HepG2 (cell line): ENCODE results near the gene KANSL1L.

Experiments used
- CTCF ChIP-seq: sonication (generic); formaldehyde crosslinking; IDR thresholded peaks from 2 replicates; pipeline ENCODE4 v1.5.0; 2020; ENCODE audit warnings: mild to moderate bottlenecking, missing genetic modification reagents, moderate library complexity
- ELF3 ChIP-seq: IDR thresholded peaks from 2 replicates; pipeline ENCODE4 v1.6.1; 2016; ENCODE audit warnings: missing genetic modification reagents, missing compliant biosample characterization
- FOXM1 ChIP-seq: sonication (generic); formaldehyde crosslinking; IDR thresholded peaks from 2 replicates; pipeline ENCODE4 v1.5.0; 2020; ENCODE audit warnings: missing genetic modification reagents
- HNF4A ChIP-seq: sonication (generic); formaldehyde crosslinking; IDR thresholded peaks from 2 replicates; pipeline ENCODE4 v1.4.0; 2020; ENCODE audit warnings: missing genetic modification reagents
- MIER3 ChIP-seq: IDR thresholded peaks from 2 replicates; pipeline ENCODE4 v1.6.1; 2016; ENCODE audit warnings: missing compliant biosample characterization, borderline replicate concordance
- NFKBIZ ChIP-seq: IDR thresholded peaks from 2 replicates; pipeline ENCODE4 v1.6.1; 2018; ENCODE audit warnings: missing genetic modification reagents, missing compliant biosample characterization
- PAF1 ChIP-seq: IDR thresholded peaks from 2 replicates; pipeline ENCODE4 v1.6.1; 2016; ENCODE audit warnings: missing genetic modification reagents, missing compliant biosample characterization
- POLR2A ChIP-seq, 2 experiments: IDR thresholded peaks; 2 replicates each; pipeline ENCODE4 v1.6.1; 2011; ENCODE audit warnings: low read depth in 2 of 2, low read length in 2 of 2, mild to moderate bottlenecking in 1 of 2, moderate library complexity in 1 of 2; ENCODE audit not compliant: insufficient read depth in 1 of 2
- SRF ChIP-seq: IDR thresholded peaks from 2 replicates; pipeline ENCODE4 v1.6.1; 2011; ENCODE audit warnings: mild to moderate bottlenecking, low read depth, low read length, moderate library complexity
- SRSF4 ChIP-seq: fragments of 200-400 bp; formaldehyde crosslinking; IDR thresholded peaks from one replicate; pipeline ENCODE4 v1.6.1; 2018; ENCODE audit warnings: mild to moderate bottlenecking, low read depth, low read length, moderate library complexity; ENCODE audit not compliant: poor library complexity, severe bottlenecking
- ZFP37 ChIP-seq: sonication (generic); formaldehyde crosslinking; IDR thresholded peaks from 2 replicates; pipeline ENCODE4 v1.4.0; 2020; ENCODE audit warnings: missing genetic modification reagents, borderline replicate concordance
- ZNF101 ChIP-seq: sonication (generic); formaldehyde crosslinking; IDR thresholded peaks from 2 replicates; pipeline ENCODE4 v1.4.0; 2020; ENCODE audit warnings: mild to moderate bottlenecking, low read depth, missing genetic modification reagents, borderline replicate concordance
- ZNF17 ChIP-seq: sonication (generic); formaldehyde crosslinking; IDR thresholded peaks from 2 replicates; pipeline ENCODE4 v1.5.0; 2020; ENCODE audit warnings: mild to moderate bottlenecking, missing genetic modification reagents

DNA sequence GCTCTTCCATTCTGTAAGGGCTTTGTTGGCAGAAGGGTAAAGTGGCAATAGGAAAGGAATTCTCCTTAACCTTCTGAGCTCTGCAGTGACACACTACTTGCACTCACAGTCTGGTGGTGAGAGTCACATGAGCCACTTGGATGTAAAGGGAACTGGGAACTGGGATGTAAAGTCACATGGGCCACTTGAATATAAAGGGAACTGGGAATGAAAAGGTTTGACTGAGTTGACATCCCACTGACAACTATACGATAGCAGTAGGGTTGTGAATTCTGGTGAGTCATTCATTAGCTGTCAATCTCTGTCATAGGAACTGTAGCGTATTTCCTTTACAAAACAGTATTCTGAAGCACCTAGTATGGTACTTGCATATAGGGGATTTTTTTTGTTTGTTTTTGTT lies 163.3 kb downstream of the KANSL1L start:
- no peak for TF ChIP-seq ZNF17
- TF ChIP-seq CTCF (CRISPR knock-in tag) = no peak
- TF ChIP-seq MIER3 (CRISPR knock-in tag) = no peak
- no peak for TF ChIP-seq ZNF101 (CRISPR knock-in tag)
- no peak for TF ChIP-seq PAF1
- TF ChIP-seq POLR2A (IDR thresholded peaks at IDR 0.05; ENCODE audit: insufficient read depth in 1 of 2, low read depth in 2 of 2, low read length in 2 of 2) = no peak
- no peak for TF ChIP-seq ZFP37 (CRISPR knock-in tag)
- no peak for TF ChIP-seq FOXM1 (CRISPR knock-in tag)
- no peak for TF ChIP-seq ELF3 (CRISPR knock-in tag)
- TF ChIP-seq SRF = no peak
- no peak for TF ChIP-seq HNF4A (CRISPR knock-in tag)
- no peak for TF ChIP-seq SRSF4
- TF ChIP-seq NFKBIZ (CRISPR knock-in tag) = no peak
